GM12875 (cell line): ENCODE results near the gene SLC36A1.

ENCODE experiments used
- H3K4me3 ChIP-seq: one replicate; pipeline ENCODE4 v1.5.1; 2011; ENCODE audit warnings: low read depth, low read length, control low read depth
- TF ChIP-seq, protein P1 (sequence below): IDR thresholded peaks from 2 replicates; pipeline ENCODE4 v1.5.1; 2011; ENCODE audit warnings: low read depth, mild to moderate bottlenecking, control low read depth, inconsistent platforms, low read length, moderate library complexity, borderline replicate concordance; ENCODE audit not compliant: insufficient read depth

SLC36A1 gene

DNA sequence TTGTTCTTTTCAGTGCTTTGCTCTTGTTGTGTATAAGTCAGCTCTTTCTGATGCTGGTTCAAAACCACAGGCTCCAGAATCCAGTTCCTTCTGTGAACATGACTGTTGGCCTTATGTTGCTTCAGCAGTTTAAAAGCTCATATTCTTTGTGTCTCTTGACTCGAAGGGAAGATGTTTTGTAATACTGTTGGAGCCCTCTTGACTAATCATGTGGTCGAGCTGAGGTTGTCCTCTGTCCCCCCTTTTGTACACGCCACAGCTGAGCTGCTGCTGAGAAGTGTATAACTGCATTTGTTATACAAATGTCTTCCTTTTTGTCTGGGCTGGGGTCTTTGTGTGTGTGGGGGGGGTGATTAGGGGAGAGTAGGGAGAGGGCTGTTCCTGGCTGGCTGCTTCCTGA is 35.8 kb downstream of the SLC36A1 start:
- TF ChIP-seq, protein P1, sequence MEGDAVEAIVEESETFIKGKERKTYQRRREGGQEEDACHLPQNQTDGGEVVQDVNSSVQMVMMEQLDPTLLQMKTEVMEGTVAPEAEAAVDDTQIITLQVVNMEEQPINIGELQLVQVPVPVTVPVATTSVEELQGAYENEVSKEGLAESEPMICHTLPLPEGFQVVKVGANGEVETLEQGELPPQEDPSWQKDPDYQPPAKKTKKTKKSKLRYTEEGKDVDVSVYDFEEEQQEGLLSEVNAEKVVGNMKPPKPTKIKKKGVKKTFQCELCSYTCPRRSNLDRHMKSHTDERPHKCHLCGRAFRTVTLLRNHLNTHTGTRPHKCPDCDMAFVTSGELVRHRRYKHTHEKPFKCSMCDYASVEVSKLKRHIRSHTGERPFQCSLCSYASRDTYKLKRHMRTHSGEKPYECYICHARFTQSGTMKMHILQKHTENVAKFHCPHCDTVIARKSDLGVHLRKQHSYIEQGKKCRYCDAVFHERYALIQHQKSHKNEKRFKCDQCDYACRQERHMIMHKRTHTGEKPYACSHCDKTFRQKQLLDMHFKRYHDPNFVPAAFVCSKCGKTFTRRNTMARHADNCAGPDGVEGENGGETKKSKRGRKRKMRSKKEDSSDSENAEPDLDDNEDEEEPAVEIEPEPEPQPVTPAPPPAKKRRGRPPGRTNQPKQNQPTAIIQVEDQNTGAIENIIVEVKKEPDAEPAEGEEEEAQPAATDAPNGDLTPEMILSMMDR = no peak
- H3K4me3 ChIP-seq = no peak overlapping the region

DNA sequence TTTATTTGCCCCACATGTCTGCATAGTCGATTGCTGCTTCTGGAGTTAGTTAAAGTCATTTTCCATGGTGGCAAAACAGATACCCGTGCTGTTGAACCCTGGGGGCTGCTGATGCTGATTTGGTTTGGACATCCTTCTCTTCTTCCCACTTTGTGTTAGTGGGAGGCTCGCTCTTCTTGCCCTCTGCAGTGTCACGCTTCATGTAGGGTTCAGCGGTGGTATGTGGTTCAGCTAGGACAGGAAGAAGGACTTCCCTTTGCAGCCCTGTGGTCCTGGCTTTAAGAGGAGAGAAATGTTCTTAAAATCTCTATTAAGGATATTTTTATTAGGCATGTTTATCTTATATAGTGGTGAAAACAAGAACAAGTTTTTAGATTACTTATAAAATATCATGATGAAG is 36.2 kb downstream of the SLC36A1 start:
- H3K4me3 ChIP-seq = no peak overlapping the region
- TF ChIP-seq, protein P1 = no peak

DNA sequence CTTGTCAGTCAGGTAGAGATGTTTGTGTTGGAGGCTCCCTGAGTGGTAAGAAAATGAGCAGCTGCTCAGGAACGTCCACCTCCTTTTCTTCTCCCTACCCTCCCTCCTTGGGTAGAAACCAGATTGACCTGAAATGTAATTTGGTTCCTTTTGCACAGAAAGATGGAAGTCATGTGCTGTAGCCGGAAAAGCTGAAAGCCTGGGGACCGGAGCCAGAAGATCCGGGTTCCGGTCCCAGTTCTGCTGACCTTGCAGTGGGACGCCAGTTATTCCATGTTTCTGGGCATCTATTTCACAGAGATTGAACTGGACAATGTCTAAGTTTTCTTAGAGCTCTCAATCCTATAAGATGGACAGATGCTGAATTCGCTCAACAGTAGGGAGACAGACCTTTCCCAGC is 40.1 kb downstream of the SLC36A1 start:
- TF ChIP-seq, protein P1 = no peak
- no peak overlapping the region for H3K4me3 ChIP-seq

DNA sequence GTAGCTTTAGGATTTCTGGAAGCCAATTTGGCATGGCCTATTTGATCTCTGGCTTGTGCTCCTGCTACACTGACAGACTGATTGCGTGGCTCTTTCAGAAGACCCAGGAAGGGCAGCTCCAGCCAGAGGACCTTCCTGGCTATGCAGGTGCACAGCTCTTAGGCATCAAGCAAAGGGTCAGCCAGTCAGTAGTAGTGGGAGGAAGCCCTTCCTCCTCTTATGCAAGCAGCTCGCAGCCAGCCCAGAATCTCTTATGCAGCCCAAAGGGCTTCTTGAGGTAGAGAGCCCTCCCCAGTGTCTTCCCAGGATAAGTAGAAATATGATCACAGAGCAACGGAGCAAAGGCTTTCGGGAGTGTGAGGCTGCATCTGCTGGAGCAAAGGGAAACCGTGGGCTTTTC is 43.2 kb downstream of the SLC36A1 start:
- no peak overlapping the region for H3K4me3 ChIP-seq
- TF ChIP-seq, protein P1 = no peak

DNA sequence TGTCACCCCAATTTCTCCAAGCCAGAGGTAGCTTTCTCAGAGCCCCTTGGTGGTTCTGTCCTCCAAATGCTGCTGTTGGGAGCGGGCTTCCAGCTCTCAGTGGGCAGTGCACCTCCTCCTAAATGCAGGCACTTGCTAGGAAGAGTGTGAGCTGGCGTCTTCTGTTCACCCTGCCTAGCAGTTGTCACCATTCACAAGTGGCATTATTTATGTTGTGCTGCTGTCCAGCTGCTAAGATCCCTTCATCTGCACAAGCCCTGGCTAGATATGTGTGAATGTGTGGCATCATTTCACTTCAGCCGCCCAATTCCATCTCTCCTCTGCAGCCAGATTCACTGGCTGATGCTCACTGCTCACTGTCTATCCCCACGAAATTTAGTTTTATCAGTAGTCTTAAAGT is 43.7 kb downstream of the SLC36A1 start:
- no peak overlapping the region for H3K4me3 ChIP-seq
- TF ChIP-seq, protein P1 = no peak

DNA sequence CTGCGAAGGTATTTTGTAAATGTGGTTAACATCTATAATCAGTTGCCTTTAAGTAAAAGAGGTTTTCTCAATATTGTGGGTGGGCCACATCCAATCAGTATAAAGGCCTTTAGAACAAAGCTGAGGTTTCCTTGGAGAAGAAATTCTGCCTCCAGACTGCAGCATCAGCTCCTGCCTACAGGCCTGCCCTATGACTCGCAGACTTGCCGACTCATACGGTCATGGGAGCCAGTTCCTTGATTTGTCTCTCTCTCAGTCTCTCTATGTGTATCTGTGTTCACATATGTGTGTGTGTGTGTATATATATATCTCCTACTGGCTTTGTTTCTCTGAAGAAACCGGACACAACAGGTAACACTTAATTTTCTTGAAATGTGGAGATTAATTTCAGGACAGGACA is 45.3 kb downstream of the SLC36A1 start:
- H3K4me3 ChIP-seq = no peak overlapping the region
- TF ChIP-seq, protein P1 = no peak

DNA sequence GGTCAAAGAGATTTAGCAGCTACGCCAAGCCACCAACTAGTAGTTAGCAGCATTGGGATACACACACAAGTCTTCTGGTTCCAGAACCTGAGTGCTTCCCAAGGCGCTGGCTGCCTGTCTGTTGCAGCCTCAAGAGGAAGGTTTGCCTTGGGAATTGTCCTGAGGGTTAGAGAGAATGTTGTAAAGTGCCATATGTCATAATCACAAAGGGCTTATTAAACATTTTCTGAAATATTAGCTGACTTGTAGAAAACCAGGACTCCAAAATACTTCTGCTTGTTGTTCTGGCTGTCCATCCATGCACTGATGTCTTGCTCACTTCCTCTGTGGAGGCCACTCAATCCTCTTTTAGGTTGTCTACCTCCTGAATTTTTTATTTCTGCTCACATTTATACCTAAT is 46.3 kb downstream of the SLC36A1 start:
- H3K4me3 ChIP-seq = no peak overlapping the region
- TF ChIP-seq, protein P1 = no peak
